ENCODE data around the gene ACTR6. TPM values are rescaled to one million over a fixed set of nuclear protein-coding genes. Genes with fewer than 3 reads are reported as not detected.
"Not testable (repeated sequence)": the region's sequence is repeated elsewhere in the genome, so short reads cannot be mapped to it uniquely, and the experiment has no call there.

ACTR6 gene
- total and polyA plus RNA-seq, 2 experiments from 2014 or later: 15.8 to 28.0 TPM

GRCh38 chr12:100171248-100171647, 29.4 kb upstream of the ACTR6 start:
- H3K27ac ChIP-seq: no peak overlapping the region
- H3K27me3 ChIP-seq: no peaks in the 10 kb centered on the region
- DNase-seq (ENCODE audit: low read depth in 1 of 2, low spot score in 1 of 2): peak in 1 of 2 donors; percentile 27
- H3K9me3 ChIP-seq (ENCODE audit: low read depth): no peaks in the 10 kb centered on the region
- no peaks in the 10 kb centered on the region for H3K36me3 ChIP-seq
- TF ChIP-seq, protein P1, sequence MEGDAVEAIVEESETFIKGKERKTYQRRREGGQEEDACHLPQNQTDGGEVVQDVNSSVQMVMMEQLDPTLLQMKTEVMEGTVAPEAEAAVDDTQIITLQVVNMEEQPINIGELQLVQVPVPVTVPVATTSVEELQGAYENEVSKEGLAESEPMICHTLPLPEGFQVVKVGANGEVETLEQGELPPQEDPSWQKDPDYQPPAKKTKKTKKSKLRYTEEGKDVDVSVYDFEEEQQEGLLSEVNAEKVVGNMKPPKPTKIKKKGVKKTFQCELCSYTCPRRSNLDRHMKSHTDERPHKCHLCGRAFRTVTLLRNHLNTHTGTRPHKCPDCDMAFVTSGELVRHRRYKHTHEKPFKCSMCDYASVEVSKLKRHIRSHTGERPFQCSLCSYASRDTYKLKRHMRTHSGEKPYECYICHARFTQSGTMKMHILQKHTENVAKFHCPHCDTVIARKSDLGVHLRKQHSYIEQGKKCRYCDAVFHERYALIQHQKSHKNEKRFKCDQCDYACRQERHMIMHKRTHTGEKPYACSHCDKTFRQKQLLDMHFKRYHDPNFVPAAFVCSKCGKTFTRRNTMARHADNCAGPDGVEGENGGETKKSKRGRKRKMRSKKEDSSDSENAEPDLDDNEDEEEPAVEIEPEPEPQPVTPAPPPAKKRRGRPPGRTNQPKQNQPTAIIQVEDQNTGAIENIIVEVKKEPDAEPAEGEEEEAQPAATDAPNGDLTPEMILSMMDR (IDR thresholded peaks at IDR 0.05; ENCODE audit: low read depth, low read length): no peak
- H3K4me1 ChIP-seq (ENCODE audit: low read depth): no peaks in the 10 kb centered on the region
- no peak overlapping the region for H3K4me3 ChIP-seq

GRCh38 chr12:100173111-100173510, 27.5 kb upstream of the ACTR6 start:
- Histone ChIP-seq H3K9me3 (ENCODE audit: low read depth) (no peaks in the 10 kb centered on the region), H3K27me3 (no peaks in the 10 kb centered on the region), H3K27ac (no peak overlapping the region), H3K4me3 (no peak overlapping the region), H3K36me3 (no peaks in the 10 kb centered on the region), H3K4me1 (ENCODE audit: low read depth) (no peaks in the 10 kb centered on the region)
- no peak for DNase-seq (ENCODE audit: low read depth in 1 of 2, low spot score in 1 of 2)
- TF ChIP-seq, protein P1 (IDR thresholded peaks at IDR 0.05; ENCODE audit: low read depth, low read length): no peak

- H3K9me3 ChIP-seq (ENCODE audit: low read depth): no peaks in the 10 kb centered on the region
- H3K27ac ChIP-seq: no peak overlapping the region
- TF ChIP-seq, protein P1 (IDR thresholded peaks at IDR 0.05; ENCODE audit: low read depth, low read length): no peak
- DNase-seq (ENCODE audit: low read depth in 1 of 2, low spot score in 1 of 2): no peak
- H3K4me1 ChIP-seq (ENCODE audit: low read depth): no peaks in the 10 kb centered on the region
- no peaks in the 10 kb centered on the region for H3K36me3 ChIP-seq
- no peak overlapping the region for H3K4me3 ChIP-seq
- no peaks in the 10 kb centered on the region for H3K27me3 ChIP-seq
Measured at GRCh38 chr12:100174495-100174894, 26.1 kb upstream of the ACTR6 start.

GRCh38 chr12:100176493-100176892, 24.1 kb upstream of the ACTR6 start:
- H3K4me3 ChIP-seq; H3K27me3 ChIP-seq; H3K27ac ChIP-seq; H3K9me3 ChIP-seq (ENCODE audit: low read depth); DNase-seq (ENCODE audit: low read depth in 1 of 2, low spot score in 1 of 2); H3K36me3 ChIP-seq; H3K4me1 ChIP-seq (ENCODE audit: low read depth): not testable (repeated sequence)

GRCh38 chr12:100179252-100179651, 21.4 kb upstream of the ACTR6 start:
- Histone ChIP-seq H3K4me3 (no peak overlapping the region), H3K27me3 (no peaks in the 10 kb centered on the region), H3K36me3 (no peaks in the 10 kb centered on the region), H3K4me1 (ENCODE audit: low read depth) (no peaks in the 10 kb centered on the region), H3K27ac (no peak overlapping the region), H3K9me3 (ENCODE audit: low read depth) (no peaks in the 10 kb centered on the region)
- TF ChIP-seq, protein P1 (IDR thresholded peaks at IDR 0.05; ENCODE audit: low read depth, low read length): no peak
- no peak for DNase-seq (ENCODE audit: low read depth in 1 of 2, low spot score in 1 of 2)

- H3K4me3 ChIP-seq: no peak overlapping the region
- no peak overlapping the region for H3K27ac ChIP-seq
- peaks cover 4% of the 10 kb centered on the region for H3K4me1 ChIP-seq (ENCODE audit: low read depth)
- TF ChIP-seq, protein P1 (IDR thresholded peaks at IDR 0.05; ENCODE audit: low read depth, low read length): no peak
- no peaks in the 10 kb centered on the region for H3K27me3 ChIP-seq
- H3K36me3 ChIP-seq: no peaks in the 10 kb centered on the region
- DNase-seq (ENCODE audit: low read depth in 1 of 2, low spot score in 1 of 2): peak in 1 of 2 donors; percentile 30
- no peaks in the 10 kb centered on the region for H3K9me3 ChIP-seq (ENCODE audit: low read depth)
Measured at GRCh38 chr12:100184549-100185145, 16.0 kb upstream of the ACTR6 start.

Measured in cardiac muscle cell (in vitro differentiated cells and primary cell).